Activated T-cell treated with anti-CD3 and anti-CD28 coated beads for 24 hours (primary cell): ENCODE results near the gene SCUBE1.

Source experiments
- DNase-seq: peaks from one replicate; pipeline ENCODE4 v3.0.0-alpha.2; 2020; ENCODE audit warnings: low read depth

The SCUBE1 gene

DNA sequence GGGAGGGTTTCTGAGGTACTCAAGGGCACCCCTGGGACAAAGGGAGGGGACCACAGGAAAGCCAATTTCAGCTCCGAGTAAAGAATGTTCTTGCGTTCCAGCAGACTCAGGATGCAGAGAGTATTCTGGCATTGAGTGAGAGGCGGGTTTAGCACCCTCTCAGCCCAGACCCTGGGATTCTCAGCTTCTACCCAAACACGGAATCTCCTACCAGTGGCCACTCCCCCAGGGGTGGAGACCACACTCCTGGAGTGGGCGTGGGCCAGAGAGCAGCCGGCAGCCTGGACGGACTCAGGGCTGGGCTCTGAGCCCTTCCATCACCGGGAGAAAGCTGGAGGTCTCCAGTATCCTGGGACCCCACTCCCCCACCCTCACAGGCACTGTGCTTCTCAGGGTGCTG lies 130.1 kb downstream of the SCUBE1 start:
- no peak for DNase-seq

DNA sequence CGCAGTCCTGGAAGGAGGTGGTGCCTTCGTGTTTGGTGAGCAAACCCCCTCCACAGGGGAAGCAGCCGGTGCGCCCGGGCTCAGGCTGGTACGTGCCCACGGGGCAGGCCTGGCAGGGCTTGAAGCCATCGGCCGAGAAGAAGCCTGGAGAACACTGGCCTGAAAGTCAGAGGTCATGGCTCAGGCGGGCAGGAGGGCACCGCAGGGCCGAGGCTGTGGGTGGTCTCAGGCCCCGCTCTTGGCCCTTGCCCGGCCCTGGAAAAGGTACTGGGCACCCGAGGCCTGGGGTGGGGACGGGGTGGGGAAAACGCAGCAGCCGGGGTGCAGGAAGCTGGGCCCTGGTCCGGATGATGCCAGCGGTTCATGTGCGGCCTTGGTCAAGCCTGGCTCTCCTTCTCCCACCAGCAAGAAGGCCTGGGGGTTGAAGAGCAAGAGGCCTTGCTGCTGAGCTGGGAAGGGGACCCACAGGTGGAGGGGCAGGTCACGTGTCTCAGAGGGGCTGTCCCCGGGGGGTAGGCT lies 130.7 kb downstream of the SCUBE1 start:
- no peak for DNase-seq

DNA sequence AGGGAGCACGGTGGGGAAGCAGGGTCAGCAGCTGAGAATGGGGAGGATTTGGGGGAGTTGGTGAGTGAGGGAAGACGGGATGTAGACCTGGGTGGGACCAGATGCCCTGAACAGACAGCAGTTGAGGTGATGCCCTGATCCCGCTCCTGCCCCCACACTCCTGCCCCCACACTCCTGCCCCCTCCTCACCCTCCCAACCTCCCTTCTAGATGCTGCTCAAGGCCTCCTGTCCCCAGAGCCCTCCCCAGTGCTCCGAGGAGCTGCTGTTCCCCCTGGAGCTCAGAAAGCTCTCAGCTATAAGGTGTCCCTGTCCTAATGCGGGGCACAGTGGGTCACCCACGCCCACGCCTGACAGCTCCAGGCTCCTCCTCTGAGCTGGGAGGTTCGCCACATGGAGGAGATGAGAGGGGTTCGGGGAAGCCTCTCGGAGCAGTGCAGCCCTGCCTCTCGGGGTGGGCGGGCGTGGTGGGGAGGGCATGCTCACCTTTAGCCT lies 131.2 kb downstream of the SCUBE1 start:
- no peak for DNase-seq

DNA sequence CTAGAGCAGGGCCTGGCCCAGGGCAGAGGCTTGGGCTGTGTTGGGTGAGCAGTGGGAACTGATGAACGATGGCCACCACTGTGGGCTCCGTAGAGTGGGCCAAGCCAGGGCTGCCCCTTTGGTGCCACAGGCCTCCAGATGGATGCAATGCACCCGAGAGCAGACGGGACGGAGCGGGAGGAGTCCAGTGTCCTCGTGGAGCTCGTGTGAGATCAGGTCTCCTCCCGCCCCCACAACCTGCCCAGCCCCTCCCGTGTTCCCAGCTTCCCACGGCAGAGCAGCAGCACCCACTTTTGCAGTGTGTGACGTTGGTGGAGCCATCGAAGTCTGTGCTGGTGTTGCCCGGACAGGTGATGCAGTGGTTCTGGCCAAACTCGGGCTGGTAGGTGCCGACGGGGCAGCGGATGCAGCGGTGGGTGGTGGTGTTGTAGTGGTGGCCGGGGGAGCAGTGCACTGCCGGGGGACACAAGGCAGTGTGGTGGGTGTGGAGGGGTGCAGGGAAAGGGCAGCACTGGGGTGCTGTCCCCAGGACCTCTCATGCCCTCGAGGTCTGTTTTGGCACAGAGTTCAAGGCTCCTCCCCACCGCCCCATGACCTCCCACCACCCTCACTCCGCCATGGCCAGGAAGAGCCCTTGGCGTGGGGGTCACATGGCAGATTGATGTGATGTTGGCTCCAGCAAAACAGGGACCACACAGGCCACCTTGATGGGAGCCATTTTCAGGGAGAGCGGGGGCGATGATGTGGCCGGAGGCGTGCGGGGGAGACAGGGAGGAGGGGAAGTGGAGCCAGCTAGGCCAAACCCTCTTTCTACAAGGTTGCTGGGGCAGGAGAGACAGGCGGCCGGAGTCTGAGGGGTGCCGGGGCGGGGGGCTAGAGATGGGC lies 132.3 kb downstream of the SCUBE1 start:
- no peak for DNase-seq

DNA sequence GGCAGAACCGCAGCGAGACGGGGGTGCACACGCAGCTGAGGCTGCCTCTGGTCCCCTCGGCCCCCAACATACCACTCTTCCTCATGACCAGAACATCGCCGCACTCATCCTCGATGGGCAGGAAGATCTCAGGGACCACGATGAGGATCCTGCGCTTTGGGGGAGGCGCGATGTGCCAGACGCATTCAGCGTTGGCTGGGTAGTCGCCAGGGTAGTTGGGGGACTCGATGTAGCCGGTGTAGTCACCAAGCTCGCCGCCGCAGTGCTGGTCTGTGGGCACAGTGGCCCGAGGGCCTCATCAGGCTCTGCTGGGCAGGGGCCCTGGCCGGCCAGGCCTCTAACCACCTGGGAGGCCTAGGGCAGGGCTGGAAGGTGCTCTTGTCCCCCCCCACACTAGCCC lies 133.2 kb downstream of the SCUBE1 start:
- DNase-seq = no peak

DNA sequence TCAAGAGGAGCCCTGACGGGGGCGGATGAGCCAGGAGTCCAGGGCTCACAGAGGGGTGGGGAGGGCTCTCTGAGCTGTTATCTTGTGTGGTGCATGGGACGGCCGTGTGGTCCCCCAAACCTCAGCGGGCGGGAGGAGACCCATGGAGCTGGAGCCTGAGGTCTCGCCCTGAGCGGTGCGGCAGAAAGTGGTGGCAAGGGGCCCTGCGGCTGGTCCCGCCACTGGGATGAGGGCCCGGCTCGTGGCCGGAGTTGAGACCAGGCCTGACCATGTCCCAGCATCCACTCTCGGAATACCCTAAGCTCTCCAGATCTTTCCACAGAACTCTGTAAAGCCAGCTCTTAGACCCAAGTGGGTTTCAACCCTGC lies 133.7 kb downstream of the SCUBE1 start:
- DNase-seq = no peak

DNA sequence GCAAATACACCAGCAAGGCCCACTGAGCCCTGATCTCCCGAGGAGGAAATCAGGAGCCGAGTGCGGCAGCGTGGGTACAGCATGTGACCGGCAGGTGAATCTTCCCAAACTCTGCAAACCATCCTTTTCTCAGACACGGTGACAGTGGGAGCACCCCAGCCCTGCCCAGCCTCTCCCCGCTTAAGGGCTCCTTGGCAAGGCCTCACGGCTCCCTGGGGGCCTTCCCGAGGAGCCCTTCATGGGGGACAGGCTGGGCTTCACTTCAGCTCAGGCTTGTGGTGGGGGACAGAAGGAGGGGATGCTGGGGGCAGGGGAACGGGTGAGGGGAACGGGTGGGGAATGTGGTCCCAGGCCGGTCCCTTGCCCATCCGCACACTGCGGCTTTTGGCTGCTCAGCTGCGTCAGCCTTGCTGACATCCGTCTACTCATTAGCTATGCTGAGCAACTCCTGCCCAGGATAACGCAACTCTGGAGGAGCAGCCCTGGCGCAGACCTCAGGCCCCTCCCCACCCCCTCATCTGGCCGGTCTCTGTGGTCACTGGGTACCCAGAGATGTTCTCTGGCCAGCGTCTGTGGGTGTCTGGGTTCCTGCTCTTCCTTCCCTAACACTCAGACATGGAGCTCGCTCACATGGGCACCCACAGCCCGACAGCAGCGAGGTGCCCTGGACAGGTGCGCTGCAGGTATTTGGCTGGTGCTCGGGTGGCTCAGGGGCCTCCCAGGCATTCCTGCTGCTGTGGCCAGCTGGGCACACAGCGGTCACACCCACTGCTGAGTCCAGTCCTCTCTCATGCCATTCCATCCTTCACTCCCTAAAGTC lies 134.3 kb downstream of the SCUBE1 start:
- no peak for DNase-seq

DNA sequence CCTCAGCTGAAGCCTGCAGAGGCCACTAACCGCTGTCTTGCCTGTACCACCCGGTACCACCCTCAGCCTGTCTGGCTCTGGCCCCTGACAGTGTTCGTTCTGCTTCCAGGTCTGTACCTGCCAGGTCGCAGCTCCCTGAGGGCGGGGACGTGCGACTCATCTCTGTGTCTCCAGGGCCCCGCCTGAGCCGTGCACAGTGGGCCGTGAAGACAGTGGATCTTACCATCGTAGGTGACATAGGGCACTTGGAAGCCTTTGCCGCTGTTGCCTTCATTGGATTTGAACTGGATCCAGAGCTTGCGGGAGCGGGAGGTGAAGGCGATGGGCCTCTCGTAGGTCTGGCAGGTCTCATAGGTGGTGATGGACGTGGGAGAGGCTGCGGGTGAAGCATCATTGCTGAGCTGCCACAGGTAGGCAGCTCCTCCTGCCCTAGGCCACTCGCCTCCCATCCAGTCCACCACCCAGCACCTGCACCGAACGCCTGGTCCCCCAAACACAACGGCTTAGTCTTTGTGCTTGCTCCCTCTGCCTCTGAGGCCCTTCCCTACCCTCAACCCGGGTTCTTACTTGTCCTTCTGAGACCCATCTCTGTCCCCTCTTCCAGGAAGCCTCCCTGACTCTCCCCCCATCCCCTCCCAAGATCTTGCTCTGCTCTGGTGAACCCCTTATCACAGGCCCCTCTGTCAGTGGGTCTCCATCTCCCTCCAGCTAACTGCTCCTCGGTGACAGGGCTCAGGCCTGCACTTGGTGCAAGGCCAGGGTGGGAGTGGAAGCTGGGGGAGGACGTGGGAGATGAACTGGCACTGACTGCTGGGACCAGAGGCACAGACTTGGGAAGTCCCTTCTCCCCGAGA lies 135.1 kb downstream of the SCUBE1 start:
- DNase-seq = no peak

DNA sequence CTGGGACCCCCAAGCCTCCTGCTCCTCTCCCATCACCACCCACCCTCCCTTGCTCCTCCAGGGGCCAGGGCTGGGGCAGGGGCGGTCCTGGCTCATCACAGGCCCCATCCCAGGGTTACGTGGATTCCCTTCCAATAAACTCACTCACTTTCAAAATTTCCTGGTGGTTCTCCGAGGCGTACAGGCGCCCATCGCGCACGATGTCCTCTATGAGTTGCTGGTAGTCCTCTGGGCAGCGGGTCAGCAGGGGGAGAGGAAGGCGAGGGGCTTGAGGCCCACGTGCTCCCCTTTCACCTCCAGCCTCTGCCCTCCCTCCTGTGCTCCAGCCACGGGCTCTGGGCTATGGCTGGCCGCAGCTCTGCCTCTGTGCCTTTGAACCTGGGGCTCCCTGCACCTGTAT lies 135.8 kb downstream of the SCUBE1 start:
- DNase-seq = no peak

DNA sequence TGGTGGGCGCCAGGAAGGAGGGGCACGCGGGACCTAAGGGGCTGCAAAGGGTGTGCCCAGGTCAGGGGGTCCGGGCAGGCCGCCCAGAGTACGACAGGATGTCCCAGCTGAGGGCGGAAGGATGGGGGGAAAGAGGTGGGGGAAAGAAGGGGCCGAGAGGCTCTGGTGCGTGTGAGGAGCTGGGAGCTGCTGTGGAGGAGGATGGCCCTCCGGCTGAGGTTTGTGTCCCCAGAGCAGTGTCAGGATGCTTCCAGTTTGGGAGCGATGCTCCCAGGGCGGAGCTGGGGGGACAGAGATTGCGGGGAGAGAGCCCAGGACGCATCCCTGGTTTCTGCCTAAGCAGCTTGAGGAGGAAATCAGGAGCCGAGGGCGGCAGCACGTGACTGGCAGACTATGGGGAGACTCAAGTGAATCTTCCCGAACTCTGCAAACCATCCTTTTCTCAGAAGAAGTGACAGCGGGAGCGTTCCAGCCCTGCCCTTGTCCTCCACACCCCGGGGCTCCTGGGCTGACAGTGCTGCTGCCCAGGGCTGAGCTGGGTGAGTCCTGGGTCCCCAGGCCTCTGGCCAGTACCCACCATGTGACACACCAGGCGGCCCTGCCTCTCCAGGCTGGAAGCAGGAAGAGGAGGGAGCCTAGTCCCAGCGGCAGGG lies 136.5 kb downstream of the SCUBE1 start:
- DNase-seq = no peak

DNA sequence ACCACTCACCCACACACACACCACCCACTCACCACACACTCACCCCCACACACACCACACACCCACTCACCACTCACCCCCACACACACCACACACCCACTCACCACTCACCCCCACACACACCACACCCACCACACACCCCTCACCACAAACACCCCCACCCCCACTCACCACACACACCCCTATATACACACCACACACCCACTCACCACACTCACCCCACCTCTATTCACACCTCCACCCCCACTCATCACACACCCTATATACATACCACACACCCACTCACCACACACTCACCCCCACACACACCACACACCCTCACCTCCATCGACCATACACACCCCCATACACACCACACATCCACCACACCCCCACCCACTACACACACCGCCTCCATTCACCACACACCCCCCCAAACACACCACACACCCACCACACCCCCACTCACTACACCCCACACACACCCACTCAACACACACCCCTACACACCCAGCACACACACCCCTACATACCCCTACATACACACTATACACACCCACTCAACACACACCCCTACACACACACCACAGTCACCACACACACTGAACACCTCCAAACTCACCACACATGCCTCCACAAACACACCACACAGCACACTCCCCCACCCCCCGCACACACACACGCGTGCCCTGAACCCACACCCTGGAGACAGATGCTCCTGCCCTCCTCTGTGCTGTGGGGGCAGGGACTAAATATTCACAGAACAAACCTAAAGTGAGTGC lies 137.2 kb downstream of the SCUBE1 start:
- no peak for DNase-seq

DNA sequence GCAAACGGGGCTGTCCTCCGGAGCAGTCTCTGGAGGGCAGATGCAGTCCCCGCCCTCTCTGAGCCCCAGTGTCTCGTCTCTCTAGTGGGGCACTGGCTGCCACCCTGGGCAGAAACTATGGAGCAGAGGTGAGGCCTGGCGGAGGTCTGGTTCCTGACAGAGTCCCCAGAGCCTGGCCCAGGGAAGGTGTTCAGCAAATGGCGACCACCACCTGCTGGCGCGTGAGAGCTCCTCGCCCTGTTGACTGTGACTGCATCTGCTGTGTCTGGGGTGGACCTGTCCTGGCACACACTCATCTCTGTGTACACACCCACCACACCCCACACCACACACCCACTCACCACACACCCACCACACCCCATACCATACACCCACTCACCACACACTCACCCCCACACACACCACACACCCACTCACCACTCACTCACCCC lies 137.9 kb downstream of the SCUBE1 start:
- no peak for DNase-seq

DNA sequence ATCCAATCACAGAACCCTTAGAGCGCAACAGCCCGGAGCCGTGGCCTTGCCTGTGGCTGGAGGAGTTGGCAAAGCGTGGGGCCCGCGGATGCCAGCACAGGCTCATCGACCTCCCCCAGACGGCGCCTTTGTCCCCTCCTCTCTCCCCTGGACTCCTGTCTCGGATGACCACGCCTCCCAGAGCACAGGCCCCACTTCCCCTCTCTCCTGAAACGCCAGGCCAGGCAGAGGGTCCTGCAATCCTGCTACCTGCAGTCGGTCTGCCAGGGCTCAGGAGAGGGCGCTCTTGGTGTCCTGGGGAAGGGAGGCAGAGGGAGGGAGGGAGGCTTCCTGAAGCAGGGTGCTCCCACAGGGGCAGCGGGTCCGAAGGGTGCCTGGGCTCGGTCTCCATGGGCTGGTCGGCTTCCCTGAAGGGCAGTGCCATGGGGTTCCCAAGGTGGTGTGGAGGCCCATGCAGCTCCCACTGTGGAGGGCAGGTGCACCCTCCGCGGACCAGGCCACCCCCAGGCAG lies 139.6 kb downstream of the SCUBE1 start:
- DNase-seq = no peak

DNA sequence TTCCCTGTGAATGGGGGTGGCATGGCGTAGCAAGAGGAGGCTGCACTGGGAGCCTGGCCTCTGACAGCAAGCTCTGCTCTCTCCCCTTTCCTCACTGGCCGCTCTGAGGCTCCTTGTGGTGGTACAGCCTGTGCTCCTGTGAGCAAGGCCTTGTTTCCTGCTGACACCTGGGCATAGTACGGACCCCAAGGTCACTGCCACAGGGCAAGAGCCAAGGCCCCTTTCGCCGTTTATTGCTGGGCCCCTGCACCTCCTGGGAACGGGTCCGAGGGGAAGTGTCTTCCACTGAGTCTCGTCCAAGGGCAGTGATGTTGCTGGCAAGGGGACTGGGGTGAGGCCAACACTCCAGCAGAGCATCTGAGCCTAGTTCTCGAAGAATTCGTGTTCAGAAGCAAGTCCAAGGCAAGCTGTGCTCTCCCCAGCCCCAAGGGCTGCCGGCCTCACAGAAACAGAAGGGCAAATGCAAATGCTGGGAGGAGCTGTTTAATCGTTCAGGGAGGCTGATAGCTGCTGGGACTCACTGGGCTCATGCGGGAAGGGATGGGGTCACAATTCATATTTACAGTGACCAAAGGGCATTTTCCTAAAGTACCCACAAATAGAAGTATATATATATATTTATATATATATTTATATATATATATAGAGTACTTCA lies 140.3 kb downstream of the SCUBE1 start:
- DNase-seq = no peak

DNA sequence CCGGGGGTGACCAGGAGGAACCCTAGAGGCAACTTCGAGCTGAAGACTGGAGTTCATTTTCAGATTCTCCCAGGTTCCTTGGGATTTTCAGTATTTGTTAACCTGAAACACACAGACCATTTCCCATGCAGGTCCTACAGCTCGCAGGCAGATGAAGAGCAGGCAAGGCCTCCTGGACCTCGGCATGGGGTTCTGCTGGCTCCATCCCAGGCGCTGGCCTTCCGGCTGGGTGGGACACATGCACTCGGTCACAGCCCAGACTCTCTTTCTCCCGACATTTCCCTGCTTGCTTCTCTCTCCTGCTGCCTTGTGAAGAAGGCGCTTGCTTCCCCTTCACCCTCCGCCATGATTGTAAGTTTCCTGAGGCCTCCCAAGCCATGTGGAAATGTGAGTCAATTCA lies 140.8 kb downstream of the SCUBE1 start:
- no peak for DNase-seq

DNA sequence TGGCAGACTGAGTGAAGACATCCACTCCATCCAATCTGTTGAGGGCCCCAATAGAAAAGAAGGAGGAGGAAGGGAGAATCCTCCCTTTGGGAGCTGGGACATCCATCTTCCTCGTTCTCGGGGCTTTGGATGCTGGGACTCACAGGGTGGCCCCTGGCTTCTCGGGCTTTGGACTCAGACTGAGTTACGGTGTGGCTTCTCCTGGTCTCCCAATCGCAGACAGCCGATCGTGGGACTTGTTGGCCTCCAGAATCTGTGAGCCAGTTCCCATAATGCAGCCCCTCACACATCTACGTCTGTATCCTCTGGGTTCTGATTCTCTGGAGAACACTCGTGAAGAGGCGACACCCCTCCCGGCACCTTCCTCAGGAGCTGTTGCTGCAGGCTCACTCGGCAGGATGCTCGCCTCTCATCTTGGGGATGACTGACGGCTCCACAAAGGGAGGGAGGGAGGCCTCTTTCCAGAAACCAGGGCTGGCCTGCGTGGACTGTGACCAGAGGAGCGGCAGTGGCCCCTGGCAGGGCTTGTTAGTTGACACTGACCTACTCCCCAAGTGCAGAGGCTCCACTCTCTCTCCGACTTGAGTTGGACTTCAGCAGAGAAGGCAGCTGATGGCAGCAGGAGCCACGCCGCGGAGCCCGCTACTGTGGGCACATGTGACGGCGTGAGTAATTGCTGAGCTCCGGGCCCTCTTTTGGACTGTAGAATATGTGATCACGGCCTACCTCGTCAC lies 141.5 kb downstream of the SCUBE1 start:
- DNase-seq = no peak

DNA sequence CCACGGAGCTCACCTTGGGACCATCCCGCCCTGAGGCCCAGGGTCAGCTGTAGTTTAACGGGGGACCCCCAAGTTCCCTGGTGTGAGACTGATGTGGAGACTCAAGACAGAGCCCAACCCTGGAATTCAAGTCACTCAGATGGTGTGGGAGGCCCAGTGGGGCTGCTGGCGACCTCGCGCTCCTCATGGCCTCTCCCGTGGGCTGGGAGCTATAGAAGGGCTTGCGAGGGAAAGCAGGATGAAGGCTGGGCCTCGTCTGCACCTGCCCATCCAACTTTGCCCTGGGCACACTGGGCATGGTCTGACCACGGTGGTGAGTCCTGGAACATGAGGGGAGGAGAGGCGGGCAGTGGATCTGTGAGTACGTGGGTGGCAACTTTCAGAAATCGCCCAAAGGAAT lies 142.6 kb downstream of the SCUBE1 start:
- DNase-seq = no peak

DNA sequence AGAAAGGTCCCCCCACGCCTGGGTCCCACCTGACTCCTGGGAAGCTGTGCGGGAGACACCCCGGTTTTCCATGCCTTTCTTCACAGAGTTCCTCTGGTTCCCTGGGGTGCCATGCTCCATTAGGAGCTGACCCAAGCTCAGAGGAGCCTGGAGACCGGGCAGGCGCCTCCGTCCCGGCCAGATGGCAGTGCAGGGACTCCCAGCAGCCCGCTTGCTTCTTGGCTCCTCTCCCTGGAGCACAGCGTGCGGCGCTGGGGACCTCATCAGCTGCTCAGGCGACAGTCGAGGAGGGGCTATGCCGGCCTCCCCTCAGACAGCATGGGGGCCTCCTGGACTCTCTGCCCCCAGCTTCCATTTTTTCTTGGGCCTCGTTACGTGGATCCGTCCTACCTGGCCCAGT lies 143.1 kb downstream of the SCUBE1 start:
- DNase-seq = no peak

DNA sequence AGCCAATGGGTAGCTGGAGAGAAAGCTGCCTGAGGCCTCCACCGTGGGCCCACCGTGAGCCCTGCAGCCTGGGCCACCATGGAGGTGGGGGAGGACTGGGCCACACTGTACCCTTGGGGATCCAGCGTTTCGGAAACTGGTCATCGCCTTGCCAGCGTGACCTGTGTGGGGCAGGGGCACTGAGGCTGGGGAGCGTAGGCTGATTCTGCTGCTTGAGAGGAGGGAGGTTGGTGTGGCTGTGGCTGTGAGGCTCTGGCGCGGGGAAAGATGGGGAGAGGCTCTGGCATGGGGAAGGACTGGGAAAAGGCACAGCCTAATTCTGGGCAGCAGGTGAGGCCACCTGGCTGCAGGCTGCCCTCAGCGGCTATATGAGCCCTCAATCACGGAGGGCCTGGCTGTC lies 143.6 kb downstream of the SCUBE1 start:
- no peak for DNase-seq
